Tibial nerve (tissue), 4 donors: ENCODE results near the gene PRKCB. TPM values are rescaled to one million over a fixed set of nuclear protein-coding genes. Genes with fewer than 3 reads are reported as not detected.

Experiments used
- DNase-seq, 2 donors: peaks; one replicate each; pipeline ENCODE4 v3.0.0-alpha.2; 2019; ENCODE audit warnings: low spot score in 2 of 2
- H3K27ac ChIP-seq, 4 donors: fragments of 200-600 bp; sonication (generic) in 3 of 4; one replicate each; pipeline ENCODE4 v1.5.1; 2017 to 2019; ENCODE audit warnings: mild to moderate bottlenecking in 1 of 4
- H3K27me3 ChIP-seq, 2 donors: fragments of 200-600 bp; sonication (generic) in 1 of 2; one replicate each; pipeline versions ENCODE4 v1.5.1 to v1.6.0; 2017 to 2019
- H3K36me3 ChIP-seq, 3 donors: fragments of 200-600 bp; sonication (generic); one replicate each; pipeline ENCODE4 v1.5.1; 2018 to 2019
- H3K4me1 ChIP-seq, 4 donors: fragments of 200-600 bp; sonication (generic) in 3 of 4; one replicate each; pipeline ENCODE4 v1.5.1; 2017 to 2019
- H3K4me3 ChIP-seq, 4 donors: fragments of 200-600 bp; sonication (generic) in 3 of 4; one replicate each; pipeline ENCODE4 v1.5.1; 2017 to 2019; ENCODE audit warnings: mild to moderate bottlenecking in 1 of 4, moderate library complexity in 1 of 4
- H3K9me3 ChIP-seq, 4 donors: fragments of 200-600 bp; sonication (generic) in 3 of 4; one replicate each; pipeline ENCODE4 v1.5.1; 2017 to 2019
- EP300 ChIP-seq, 2 donors: sonication (generic); formaldehyde crosslinking; IDR thresholded peaks; one replicate each; pipeline ENCODE4 v1.6.1; 2017; ENCODE audit warnings: antibody characterized with exemption in 2 of 2, mild to moderate bottlenecking in 1 of 2
- POLR2A ChIP-seq, 2 donors: fragments of 450-650 bp; IDR thresholded peaks; one replicate each; pipeline ENCODE4 v1.6.1; 2017; ENCODE audit warnings: antibody characterized with exemption in 2 of 2, mild to moderate bottlenecking in 2 of 2, moderate library complexity in 2 of 2
- WGBS, 2 donors: methylation state at CpG; one replicate each; pipeline ENCODE4 v1.1.5; 2018; 5-methylcytosine and 5-hydroxymethylcytosine counted together
- total RNA-seq, 4 donors: library from RNA; depleted of rRNA; stranded (reverse); fragments of >200 nt; gene quantifications; one replicate each; pipeline ENCODE4 v1.1.0, GENCODE V29; 2016
- TF ChIP-seq, protein P1 (sequence below), 5 experiments: fragments of 200-600 bp in 3 of 5; fragments of 450-650 bp in 2 of 5; sonication (generic) in 3 of 5; IDR thresholded peaks; one replicate each; pipeline ENCODE4 v1.5.1; 2016 to 2019; ENCODE audit warnings: antibody characterized with exemption in 5 of 5, mild to moderate bottlenecking in 3 of 5, moderate library complexity in 2 of 5

Gene PRKCB
- total RNA-seq, 4 donors from 2014 or later = 2.7 to 6.9 (median 4.3) TPM

DNA sequence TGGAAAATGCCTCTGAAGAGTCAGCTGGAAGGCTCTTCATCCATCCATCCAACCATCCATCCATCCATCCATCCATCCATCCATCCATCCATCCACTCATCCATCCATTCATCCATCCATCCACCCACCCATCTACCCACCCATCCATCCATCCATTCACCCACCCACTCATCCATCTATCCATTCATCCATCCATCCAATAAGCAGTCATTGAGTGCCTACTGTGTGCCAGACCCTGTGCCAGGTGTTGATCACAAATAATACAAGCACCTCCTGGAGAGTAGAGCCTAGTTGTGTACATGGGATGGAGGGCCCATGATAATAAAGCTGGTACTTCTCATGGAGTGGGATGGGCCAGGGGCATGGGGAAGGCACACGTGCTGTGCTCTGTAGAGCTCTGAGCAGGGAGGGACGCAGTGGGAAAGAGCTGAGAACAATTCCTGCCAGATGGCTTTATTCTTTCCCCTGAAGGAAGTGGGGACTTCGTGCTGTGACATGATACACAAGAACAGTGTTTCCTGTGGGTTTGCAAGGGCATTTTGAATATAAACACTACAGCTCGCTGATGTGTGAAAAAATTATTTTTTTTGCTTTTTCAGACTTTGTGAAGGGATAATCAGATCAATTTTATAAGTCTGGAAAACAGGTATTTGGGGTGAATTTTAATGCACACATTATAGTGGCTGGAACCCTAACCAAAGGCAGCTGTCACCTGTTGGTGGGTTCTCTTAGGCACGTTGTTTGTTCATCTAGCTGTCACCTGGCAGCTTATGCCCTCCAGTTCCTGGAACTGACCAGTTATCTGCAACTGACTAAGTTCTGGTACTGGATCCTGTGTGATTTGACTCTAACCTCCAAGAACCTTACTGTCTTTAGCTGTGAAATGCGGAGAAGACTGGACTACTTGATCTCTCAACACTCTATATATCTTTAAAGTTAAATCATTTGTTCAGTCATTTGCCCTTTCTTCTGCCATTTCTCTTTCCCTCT lies 61.3 kb downstream of the PRKCB start:
- Histone ChIP-seq H3K36me3 (no peaks in the 10 kb centered on the region), H3K4me1 (no peaks in the 10 kb centered on the region), H3K4me3 (no peak overlapping the region), H3K27me3 (no peaks in the 10 kb centered on the region), H3K27ac (no peak overlapping the region), H3K9me3 (no peaks in the 10 kb centered on the region)
- 67 to 78% methylated on average over 6 of the region's 6 CpGs for WGBS, 2 donors
- TF ChIP-seq POLR2A (IDR thresholded peaks at IDR 0.05) = no peak
- no peak for TF ChIP-seq EP300 (IDR thresholded peaks at IDR 0.05)
- TF ChIP-seq, protein P1, sequence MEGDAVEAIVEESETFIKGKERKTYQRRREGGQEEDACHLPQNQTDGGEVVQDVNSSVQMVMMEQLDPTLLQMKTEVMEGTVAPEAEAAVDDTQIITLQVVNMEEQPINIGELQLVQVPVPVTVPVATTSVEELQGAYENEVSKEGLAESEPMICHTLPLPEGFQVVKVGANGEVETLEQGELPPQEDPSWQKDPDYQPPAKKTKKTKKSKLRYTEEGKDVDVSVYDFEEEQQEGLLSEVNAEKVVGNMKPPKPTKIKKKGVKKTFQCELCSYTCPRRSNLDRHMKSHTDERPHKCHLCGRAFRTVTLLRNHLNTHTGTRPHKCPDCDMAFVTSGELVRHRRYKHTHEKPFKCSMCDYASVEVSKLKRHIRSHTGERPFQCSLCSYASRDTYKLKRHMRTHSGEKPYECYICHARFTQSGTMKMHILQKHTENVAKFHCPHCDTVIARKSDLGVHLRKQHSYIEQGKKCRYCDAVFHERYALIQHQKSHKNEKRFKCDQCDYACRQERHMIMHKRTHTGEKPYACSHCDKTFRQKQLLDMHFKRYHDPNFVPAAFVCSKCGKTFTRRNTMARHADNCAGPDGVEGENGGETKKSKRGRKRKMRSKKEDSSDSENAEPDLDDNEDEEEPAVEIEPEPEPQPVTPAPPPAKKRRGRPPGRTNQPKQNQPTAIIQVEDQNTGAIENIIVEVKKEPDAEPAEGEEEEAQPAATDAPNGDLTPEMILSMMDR (IDR thresholded peaks at IDR 0.05) = no peak
- DNase-seq = no peak

DNA sequence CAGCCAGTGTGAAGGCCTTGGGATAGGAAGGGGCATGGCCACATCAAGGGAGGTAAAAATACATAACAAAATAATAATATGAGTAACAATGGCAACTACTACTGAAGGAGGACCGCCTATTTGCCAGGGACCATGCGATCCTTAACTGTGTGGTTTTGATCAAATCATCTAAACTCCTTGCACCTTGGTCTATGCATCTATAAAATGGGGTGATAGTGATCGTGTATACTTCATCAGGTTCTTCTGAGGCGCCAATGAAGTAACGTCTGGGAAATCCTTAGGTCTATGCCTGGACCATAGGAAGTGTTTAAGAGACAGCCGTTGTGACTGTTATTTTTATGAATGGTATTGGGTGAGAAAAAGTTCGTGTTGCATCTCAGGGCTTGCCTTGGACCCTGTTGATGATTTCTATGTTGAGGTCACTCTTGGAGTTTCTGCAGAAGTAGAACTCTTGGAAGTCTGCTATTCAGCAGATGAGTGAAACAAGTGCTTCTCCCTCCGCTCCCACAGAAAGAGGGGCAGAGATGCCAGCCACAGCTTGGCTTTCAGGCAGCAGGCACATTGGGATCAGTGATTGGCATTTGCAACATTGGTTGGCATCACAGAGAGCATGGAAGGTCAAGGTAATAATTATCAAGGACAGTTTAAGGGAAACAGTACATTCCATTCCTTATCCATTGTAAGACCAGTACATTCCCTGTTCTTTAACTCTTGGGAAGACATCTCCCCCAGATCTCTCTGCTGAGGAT lies 63.1 kb downstream of the PRKCB start:
- no peak for DNase-seq
- no peaks in the 10 kb centered on the region for H3K9me3 ChIP-seq
- TF ChIP-seq EP300 (IDR thresholded peaks at IDR 0.05) (no peak), POLR2A (IDR thresholded peaks at IDR 0.05) (no peak)
- TF ChIP-seq, protein P1 (IDR thresholded peaks at IDR 0.05) = no peak
- no peaks in the 10 kb centered on the region for H3K27me3 ChIP-seq
- WGBS, 2 donors = 85 to 90% methylated on average over 8 of the region's 8 CpGs
- H3K27ac ChIP-seq = no peak overlapping the region
- no peaks in the 10 kb centered on the region for H3K4me1 ChIP-seq
- no peaks in the 10 kb centered on the region for H3K36me3 ChIP-seq
- no peak overlapping the region for H3K4me3 ChIP-seq

DNA sequence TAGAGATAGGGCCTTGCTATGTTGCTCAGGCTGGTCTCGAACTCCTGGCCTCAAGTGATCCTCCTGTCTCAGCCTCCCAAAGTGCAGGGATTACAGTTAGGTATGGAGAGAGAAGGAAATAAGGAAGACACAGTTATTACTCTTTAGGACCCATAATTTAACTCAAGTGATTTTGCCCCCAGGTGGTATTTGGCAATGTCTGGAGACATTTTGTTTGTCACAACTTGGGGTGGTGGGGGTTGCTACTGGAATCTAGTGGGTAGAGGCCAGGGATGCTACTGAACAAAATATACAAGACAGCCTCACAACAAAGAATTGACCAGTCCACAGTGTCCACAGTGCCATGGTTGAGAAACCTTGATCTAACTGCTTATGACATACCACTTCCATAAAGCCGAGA lies 64.1 kb downstream of the PRKCB start:
- Histone ChIP-seq H3K9me3 (no peaks in the 10 kb centered on the region), H3K27ac (no peak overlapping the region), H3K36me3 (no peaks in the 10 kb centered on the region), H3K4me1 (no peaks in the 10 kb centered on the region), H3K27me3 (no peaks in the 10 kb centered on the region), H3K4me3 (no peak overlapping the region)
- DNase-seq = no peak
- 88 to 91% methylated on average over 2 of the region's 2 CpGs for WGBS, 2 donors
- TF ChIP-seq EP300 (IDR thresholded peaks at IDR 0.05) (no peak), POLR2A (IDR thresholded peaks at IDR 0.05) (no peak)
- TF ChIP-seq, protein P1 (IDR thresholded peaks at IDR 0.05) = no peak

DNA sequence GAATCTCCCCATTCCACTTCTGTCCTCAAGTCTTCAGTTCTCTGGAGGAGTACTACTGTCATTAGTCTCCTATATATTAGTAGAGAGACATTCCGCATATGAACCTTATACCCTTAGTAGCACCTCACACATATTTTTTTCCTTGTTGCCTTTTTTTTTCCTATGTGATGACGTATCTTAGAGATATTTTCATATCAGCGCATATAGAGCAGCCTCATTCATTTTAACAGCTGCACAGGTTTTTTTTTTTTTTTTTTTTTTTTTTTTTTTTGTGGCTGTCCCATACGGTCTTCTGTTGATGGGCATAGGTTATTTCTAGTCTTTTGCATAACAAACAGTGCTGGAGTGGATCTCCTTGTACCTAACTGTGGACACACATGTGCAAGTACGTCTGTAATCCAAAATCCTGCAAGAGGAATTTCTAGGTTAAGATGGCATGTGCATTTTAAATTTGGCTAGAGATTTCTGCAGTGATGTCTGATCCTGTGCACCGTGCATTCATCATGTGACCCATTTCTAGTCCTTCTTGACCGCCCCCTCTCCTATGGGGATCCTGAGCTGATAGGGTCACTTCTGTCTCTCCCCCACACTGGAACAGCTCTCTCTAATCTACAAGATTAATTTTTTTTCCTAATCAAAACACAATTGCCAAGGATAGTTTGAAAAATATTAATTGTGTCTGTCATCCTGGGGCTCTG lies 64.8 kb downstream of the PRKCB start:
- no peak for DNase-seq
- peaks cover 0 to 6% (median 3%) of the 10 kb centered on the region in 4 donors for H3K4me1 ChIP-seq
- H3K27ac ChIP-seq = no peak overlapping the region
- no peaks in the 10 kb centered on the region for H3K27me3 ChIP-seq
- no peaks in the 10 kb centered on the region for H3K9me3 ChIP-seq
- TF ChIP-seq EP300 (IDR thresholded peaks at IDR 0.05) = no peak
- no peak for TF ChIP-seq POLR2A (IDR thresholded peaks at IDR 0.05)
- TF ChIP-seq, protein P1 (IDR thresholded peaks at IDR 0.05) = no peak
- no peaks in the 10 kb centered on the region for H3K36me3 ChIP-seq
- H3K4me3 ChIP-seq = no peak overlapping the region
- WGBS, 2 donors = 76 to 81% methylated on average over 7 of the region's 7 CpGs
